GM08714 (cell line): ENCODE results near the gene DBNDD2.
A peak's percentile ranks its signal among the peaks of the same experiment; 100 is the strongest.

ENCODE experiments used
- H3K4me3 ChIP-seq: fragments of 200-500 bp; sonication (Bioruptor generic); 2 replicates; pipeline ENCODE4 v1.5.1; 2014; ENCODE audit warnings: mild to moderate bottlenecking, low read length, inconsistent platforms
- ZNF274 ChIP-seq: IDR thresholded peaks from 2 replicates; pipeline ENCODE4 v1.6.1; 2012; ENCODE audit warnings: mild to moderate bottlenecking, low read depth, low read length

The DBNDD2 gene, protein sequence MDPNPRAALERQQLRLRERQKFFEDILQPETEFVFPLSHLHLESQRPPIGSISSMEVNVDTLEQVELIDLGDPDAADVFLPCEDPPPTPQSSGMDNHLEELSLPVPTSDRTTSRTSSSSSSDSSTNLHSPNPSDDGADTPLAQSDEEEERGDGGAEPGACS

DNA sequence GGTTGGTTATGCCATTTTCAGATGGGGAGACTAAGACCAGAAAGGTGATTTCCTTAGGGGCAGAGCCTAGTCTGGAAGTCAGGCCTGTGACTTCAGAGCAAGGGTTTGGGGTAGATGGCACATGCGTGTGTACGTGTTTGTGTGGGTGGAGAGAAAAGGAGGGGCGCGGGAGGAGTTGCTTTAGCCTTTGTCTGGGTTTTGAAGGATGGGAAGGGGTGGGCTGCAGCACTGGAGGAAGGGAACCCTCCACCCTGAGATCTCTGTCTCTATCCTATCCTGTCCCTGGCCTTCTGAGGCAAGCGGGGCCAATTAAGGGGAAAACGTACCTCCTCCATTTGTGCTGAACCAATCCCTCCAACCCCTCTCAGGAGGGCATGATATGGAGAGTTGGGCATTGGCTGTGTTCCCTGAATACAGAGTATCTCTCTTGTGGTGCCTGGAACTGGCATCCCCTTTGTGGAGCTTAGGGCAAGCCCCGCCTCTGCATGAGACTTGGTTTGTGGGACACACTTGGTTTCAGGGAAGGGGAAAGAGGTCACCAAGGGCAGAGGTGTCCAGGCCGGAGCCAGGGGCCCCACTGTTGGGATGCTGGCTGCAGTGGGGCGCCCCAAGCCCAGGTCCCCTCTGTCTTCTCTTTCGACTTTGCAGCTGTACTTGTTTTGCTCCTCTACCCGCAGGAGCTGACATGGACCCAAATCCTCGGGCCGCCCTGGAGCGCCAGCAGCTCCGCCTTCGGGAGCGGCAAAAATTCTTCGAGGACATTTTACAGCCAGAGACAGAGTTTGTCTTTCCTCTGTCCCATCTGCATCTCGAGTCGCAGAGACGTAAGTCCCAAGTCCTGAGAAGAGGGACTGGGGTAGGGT, at the start of gene DBNDD2:
Gene DBNDD2, plus strand, starts transcription at position 507 of the 863 bp plus-strand sequence. Its CDS starts 179 bp downstream, at position 686.
- TF ChIP-seq ZNF274, result no peak
- H3K4me3 ChIP-seq, result no peak within 1 kb of the TSS; the same call in 1 of the 2 replicates

DNA sequence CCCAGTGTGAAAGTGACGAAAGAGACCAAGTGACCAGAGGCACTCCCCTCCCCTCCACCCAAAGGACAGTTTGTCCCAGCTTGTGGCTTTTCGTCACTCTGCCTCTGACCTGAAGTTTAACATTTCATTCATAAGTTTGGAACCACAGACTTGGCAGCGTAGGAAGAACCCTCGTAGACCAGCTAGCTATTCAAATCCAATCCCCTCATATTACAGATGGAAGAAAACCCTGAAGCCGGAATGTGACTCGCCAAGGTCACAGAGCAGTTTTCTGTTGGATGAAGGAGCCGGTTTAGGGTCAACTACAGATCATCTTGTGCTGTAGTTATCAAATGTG, 49.1 kb upstream of the DBNDD2 start:
- H3K4me3 ChIP-seq, result no peak overlapping the region
- no peak for TF ChIP-seq ZNF274

DNA sequence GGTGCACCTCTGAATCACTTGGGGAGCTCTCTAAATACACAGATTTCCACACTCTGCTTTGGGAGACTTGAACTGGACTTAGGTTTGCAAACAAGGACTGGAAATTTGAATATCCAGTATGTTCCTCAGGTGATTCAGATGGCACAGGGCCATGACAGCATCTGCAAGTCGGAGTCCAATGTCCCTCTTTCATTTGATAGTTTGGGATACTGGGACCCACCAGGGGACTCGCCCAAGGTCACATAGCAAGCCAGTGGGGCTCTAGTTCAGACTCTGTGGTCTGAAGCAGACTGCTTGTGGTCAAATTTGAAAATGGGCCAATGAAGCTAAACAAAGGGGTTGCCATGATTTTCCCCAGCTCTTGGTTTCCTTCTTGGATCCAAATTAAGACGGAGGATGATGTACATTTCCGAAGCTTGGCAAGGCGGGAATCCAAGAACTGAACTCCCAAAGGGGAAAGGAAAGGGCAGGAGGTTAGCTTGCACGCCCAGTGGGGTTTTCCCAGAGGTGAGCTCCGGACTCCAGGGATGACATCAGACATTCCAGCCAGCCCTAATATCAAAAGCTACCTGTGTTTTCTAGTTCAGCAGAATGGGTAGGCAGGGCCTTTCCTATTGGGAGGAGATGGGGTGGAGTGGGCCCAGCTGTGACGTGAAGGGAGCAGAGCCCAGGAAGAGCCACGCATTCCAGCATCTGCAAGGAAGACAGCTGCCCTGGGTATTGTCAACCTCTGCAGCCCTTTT, 48.5 kb upstream of the DBNDD2 start:
- TF ChIP-seq ZNF274, result no peak
- no peak overlapping the region for H3K4me3 ChIP-seq

DNA sequence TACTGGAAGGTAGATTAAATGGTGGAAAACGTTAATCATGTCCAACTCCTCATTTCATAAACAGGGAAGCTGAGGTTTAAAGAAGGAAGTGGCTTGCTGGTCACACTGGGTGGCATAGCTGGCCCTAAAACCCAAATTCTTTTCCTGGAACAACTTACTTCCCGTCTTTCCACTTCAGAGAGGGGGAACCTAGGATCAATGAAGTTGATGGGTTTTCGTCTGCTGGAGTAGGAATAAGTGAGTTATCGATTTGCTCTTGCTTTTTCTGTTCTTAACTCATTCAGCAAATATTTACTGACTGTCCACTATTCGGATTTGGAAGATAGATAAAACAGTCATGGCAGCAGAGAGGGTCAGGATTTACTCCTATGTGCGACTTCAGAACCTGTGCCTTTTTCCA, 46.3 kb upstream of the DBNDD2 start:
- no peak overlapping the region for H3K4me3 ChIP-seq
- TF ChIP-seq ZNF274, result no peak

DNA sequence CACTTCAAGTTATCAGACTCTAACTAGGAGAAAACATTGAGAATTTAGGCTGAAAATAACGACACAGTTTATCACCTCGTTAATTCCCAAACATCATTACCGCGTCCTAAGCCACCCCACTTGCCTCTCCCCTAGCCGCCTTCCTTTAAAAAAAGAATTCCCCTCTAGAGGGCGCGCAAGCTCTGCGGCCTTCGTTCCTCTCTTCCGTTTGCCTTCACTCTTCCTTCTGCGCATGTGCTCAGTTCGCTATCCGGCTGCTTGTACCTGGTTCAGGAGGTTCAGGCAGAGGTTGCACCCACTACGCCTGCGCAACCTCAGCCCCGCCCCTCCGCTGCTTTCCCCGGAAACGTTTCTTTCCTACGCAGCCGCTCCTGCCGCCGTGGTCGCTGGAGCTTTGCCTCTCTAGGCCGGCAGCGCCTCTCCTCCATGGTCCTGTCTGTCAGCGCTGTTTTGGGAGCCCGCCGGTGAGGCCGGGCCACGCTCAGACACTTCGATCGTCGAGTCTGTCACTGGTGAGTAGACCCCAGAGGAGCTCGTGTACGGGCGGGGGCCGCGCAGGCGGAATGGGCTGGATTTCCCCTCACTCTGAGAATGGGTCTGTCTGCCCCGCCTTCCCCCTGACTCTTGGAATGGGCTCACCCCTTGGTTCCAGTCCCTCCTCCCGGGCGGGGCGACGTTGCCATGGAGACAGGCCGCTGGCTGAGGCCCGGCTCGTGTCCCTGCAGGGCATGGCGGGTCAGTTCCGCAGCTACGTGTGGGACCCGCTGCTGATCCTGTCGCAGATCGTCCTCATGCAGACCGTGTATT, 45.1 kb upstream of the DBNDD2 start, which contains the start of gene SYS1:
Gene SYS1, plus strand, starts transcription at position 353 of the 807 bp plus-strand sequence. Its CDS starts 376 bp downstream, at position 729.
- H3K4me3 ChIP-seq, result peak within 1 kb of the TSS; percentile 73
- TF ChIP-seq ZNF274, result no peak

DNA sequence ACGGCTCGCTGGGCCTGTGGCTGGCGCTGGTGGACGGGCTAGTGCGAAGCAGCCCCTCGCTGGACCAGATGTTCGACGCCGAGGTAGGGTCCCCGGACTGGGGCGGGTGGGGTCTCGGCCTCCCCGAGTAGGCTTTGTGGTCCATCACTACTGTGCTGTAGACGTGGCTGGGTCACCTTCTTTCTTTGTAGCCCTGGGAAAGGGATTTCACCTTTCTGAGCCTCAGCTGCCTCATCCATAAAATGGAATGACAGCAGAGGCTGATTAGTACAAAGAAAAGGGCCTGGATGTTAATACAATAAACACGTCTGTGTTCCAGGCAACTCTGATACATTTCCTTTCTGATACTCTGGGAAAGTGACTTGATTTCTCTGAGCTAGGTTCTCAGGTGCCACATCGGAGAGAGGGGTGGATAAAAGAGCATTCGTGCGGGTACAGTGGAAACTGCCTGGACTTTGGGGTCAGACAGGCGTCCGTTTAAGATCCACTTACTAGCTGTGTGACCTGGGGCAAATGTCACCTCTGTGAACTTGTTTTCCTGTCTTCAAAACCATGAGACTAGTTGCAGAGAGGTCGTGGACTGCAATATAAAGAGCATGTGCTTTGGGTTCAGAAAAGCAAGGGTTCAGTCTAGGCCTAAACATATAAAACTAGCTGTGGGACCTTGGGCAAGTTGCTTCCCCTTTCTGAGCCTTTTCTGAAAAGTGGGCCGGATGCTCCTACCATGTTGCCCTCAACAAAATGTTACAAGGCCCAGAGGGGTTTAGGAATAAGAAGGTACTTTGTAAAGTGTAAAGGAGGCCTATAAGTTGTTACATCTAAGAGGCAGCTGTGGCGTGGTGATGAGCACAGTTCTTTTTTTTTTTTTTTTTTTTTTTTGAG, 44.2 kb upstream of the DBNDD2 start:
- no peak for TF ChIP-seq ZNF274

DNA sequence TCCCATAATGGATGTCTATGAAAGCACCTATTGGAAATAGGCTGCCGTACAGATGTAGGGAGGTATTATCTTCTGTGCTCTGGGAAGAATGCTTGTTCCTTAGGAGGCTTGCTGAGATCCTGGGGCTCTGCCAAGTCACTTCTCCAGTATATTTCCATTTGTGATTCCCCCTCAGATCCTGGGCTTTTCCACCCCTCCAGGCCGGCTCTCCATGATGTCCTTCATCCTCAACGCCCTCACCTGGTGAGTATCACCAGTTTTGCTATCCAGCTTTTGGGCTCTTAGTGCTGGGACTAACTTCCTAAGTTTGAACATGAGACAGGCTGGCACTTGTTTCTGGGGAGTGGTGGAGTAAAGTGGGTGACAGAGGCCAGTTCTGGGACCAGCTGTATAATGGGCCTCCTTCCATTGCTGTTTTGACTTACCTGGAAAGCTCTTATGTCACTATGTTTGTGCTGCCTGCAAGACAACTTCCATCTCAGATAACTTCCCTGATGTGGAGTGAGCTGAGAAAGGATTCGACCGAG, 42.6 kb upstream of the DBNDD2 start:
- no peak for TF ChIP-seq ZNF274
- H3K4me3 ChIP-seq, result no peak overlapping the region

More for the DNA sequence above, 44.2 kb upstream of the DBNDD2 start:
- H3K4me3 ChIP-seq, result peak overlapping the region; percentile 73

DNA sequence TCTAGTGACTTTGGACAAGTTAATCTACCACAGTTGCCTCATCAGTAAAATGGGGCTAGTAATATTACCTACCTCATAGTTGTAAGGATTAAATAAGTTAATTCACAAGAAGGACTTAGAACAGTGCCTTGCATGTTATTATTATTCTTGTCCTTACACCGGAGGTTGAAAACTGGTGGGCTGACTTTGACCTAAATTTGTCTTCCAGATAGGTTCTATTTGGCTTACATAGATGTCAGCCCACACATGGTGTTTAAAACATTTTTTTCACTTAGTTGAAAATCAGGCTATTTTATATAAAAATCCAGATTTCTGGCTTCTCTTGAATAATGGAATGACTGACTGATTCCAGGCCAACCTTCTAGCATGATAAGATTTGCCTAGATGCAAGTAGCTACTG, 41.9 kb upstream of the DBNDD2 start:
- TF ChIP-seq ZNF274, result no peak
- H3K4me3 ChIP-seq, result no peak overlapping the region

DNA sequence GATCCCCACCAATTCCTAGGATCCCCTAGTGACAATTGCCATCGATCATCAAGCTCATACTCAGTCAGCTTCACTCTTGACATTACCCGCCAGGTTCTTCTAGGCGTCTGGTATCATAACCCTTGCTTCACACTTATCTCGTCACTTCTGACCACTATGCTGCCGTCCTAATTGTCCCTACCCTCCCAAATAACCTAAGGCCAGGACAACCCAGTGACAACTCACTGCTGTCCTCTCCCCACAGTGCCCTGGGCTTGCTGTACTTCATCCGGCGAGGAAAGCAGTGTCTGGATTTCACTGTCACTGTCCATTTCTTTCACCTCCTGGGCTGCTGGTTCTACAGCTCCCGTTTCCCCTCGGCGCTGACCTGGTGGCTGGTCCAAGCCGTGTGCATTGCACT, 41.5 kb upstream of the DBNDD2 start:
- TF ChIP-seq ZNF274, result no peak
- H3K4me3 ChIP-seq, result no peak overlapping the region

DNA sequence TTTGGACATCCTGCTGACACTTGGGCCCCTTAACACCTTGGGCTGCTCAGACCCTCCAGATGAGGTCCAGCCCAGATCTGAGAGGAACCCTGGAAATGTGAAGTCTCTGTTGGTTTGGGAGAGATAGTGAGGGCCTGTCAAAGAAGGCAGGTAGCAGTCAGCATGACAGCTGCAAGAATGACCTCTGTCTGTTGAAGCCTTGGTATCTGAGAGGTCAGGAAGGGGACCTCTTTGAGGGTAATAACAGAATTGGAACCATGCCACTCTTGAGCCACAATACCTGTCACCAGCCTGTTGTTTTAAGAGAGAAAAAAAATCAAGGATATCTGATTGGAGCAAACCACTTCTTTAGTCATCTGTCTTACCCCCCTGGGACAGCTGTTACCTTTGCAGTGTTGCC, 41.0 kb upstream of the DBNDD2 start:
- H3K4me3 ChIP-seq, result peak overlapping the region; percentile 40; the same call in 1 of the 2 replicates
- TF ChIP-seq ZNF274, result no peak

DNA sequence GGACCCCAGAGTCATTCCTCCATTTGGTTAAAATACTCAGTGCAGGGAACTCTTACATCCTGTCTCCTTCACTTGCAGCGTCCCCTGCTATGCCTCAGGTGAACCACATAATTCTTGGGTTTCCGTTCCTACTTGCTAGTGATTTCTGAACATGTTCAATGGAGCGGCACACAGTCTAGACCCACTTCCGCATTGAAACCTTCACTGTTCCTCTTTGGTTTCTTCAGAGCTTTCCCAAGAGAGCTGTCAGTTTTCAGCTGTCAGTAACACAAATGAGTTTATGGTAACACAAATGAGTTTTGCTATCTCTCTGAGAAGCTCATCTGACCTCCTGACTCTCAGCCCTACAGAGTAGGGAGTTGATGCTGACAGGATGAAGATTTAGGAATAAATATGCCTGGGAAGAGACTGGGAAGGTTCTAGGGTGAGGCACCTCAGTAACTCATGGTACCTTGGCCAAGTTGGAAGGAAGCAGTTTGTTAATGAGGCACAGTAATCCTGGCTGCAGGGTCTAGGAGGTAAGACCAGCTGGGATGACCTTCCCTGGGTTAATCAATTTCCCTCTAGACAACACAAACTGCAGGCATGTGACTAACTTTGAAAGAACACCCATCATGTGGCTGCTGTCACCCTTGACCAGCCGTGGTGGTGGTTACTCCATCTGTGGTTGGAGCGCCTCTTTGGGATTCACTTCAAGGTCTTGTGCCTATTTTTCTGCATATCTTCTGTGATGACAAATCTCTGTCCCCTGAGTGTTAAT, 39.7 kb upstream of the DBNDD2 start:
- no peak for TF ChIP-seq ZNF274
- peak overlapping the region; percentile 5; the same call in 1 of the 2 replicates for H3K4me3 ChIP-seq

DNA sequence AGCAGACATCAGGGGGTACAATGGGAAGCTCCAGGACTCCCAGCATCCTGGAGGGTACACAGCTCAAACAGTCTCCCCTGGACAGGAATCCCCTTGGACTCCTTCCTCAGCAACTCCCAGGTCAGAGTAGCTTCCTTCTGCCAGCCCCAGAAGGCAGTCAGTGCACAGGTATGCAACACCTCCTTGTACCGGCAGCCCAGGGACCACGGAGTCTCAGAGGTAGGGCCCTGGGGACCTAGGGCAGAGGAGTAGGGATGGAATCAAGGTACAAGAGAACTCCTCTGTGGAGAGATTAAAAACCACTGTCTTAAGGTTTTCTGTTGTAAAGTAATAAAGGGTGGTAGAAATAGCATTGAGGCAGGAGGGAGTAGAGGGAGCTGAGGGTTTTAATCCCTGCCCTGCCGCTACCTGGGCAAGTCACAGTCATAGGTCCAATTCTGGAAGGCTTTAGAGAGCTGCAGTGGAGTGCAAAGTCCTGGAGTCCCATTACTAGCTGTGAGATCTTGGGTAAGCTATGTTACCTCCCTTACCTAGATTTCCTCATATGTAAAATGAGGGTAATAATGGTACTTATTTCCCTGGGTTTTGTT, 37.4 kb upstream of the DBNDD2 start:
- no peak overlapping the region for H3K4me3 ChIP-seq
- TF ChIP-seq ZNF274, result no peak
